Natural killer cell (primary cell): Measurements from ENCODE around the gene EMC7. TPM values are rescaled to one million over a fixed set of nuclear protein-coding genes. Genes with fewer than 3 reads are reported as not detected.
A peak's percentile ranks its signal among the peaks of the same experiment; 100 is the strongest.

Experiments
- ATAC-seq, 3 donors: fragments of 150-1000 bp in 2 of 3; fragments of 200-7000 bp in 1 of 3; cut with Tn5 transposase; 1 replicate in 1 of 3; 2 replicates in 2 of 3; pipeline ENCODE4 v1.10.0; 2021; ENCODE audit warnings: mild to moderate bottlenecking in 2 of 3, moderate library complexity in 2 of 3
- DNase-seq, 2 donors: peaks; one replicate each; pipeline versions ENCODE4 v3.0.0 to v3.0.0-alpha.2; 2013 to 2021; ENCODE audit warnings: mixed read lengths in 1 of 2
- H3K27ac ChIP-seq: one replicate; pipeline ENCODE4 v1.5.1; 2013; ENCODE audit warnings: mild to moderate bottlenecking, low read length
- H3K27me3 ChIP-seq: one replicate; pipeline ENCODE4 v1.6.1; 2013; ENCODE audit warnings: low read length; ENCODE audit not compliant: control insufficient read depth, insufficient read depth
- H3K36me3 ChIP-seq: one replicate; pipeline ENCODE4 v1.6.1; 2013; ENCODE audit warnings: low read length; ENCODE audit not compliant: control insufficient read depth, insufficient read depth
- H3K4me1 ChIP-seq: one replicate; pipeline ENCODE4 v1.6.1; 2013; ENCODE audit warnings: low read length; ENCODE audit not compliant: control insufficient read depth, insufficient read depth
- H3K4me3 ChIP-seq: one replicate; pipeline ENCODE4 v1.5.1; 2013; ENCODE audit warnings: low read length
- H3K9me3 ChIP-seq: one replicate; pipeline ENCODE4 v1.6.1; 2013; ENCODE audit warnings: low read length; ENCODE audit not compliant: control insufficient read depth, insufficient read depth
- H3K27ac Mint-ChIP-seq, 2 donors: one replicate each; pipeline ENCODE4 v1.8.0; 2022; ENCODE audit warnings: mild to moderate bottlenecking in 2 of 2, mixed read lengths in 2 of 2, moderate library complexity in 1 of 2
- H3K27me3 Mint-ChIP-seq, 2 donors: one replicate each; pipeline ENCODE4 v1.8.0; 2022; ENCODE audit warnings: low read depth in 2 of 2, mixed read lengths in 2 of 2
- H3K36me3 Mint-ChIP-seq: one replicate; pipeline ENCODE4 v1.8.0; 2022; ENCODE audit warnings: mixed read lengths
- H3K4me1 Mint-ChIP-seq, 2 donors: one replicate each; pipeline ENCODE4 v1.8.0; 2022; ENCODE audit warnings: mixed read lengths in 2 of 2
- H3K4me3 Mint-ChIP-seq: one replicate; pipeline ENCODE4 v1.8.0; 2022; ENCODE audit warnings: mild to moderate bottlenecking, moderate library complexity, mixed read lengths
- H3K9me3 Mint-ChIP-seq, 2 donors: one replicate each; pipeline ENCODE4 v1.8.0; 2022; ENCODE audit warnings: mixed read lengths in 2 of 2
- WGBS: methylation state at CpG from one replicate; pipeline ENCODE4 v1.1.7; 2013; ENCODE audit warnings: missing lambda C conversion rate; ENCODE audit not compliant: insufficient coverage; 5-methylcytosine and 5-hydroxymethylcytosine counted together
- intact Hi-C: fragments of 100-400 bp; cut with micrococcal nuclease; formaldehyde crosslinking; loops from one replicate; pipeline ENCODE4 v1.14.2; 2022
- total RNA-seq, 4 donors: library from RNA; stranded (reverse); fragments of 120-200 nt in 1 of 4; gene quantifications; one replicate each; pipeline versions ENCODE4 v1.2.3 to v1.2.4, GENCODE V29; 2013 to 2022
- TF ChIP-seq, protein P1 (sequence below): fragments of 200-600 bp; IDR thresholded peaks from one replicate; pipeline ENCODE4 v1.8.0; 2022; ENCODE audit warnings: antibody characterized with exemption

Gene EMC7
- total RNA-seq, 3 donors from 2014 or later (not counting 1 experiment from before 2014, with no cell fraction given), result 55.9 to 60.8 (median 59.6) TPM

DNA sequence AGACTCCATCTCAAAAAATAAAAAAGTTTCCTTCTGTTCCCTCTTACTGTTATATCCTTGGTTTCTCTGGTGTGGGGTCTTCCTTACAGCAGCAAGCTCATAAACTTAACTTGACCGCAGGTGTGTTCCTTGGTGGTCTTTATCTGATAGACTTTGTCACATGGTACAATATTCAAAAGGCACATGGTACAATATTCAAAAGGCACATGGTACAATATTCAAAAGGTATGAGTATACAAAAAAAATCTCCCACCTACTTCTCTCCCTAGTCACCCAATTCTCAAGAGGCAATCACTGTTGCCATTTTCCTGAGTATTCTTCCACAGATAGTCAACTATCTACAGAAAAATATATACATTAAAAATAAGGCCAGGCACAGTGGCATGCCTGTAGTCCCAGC lies 4.8 kb upstream of the EMC7 start:
- intact Hi-C loops, result no loop called here
- no peak overlapping the region for H3K27ac Mint-ChIP-seq
- H3K36me3 Mint-ChIP-seq, result no peaks in the 10 kb centered on the region

DNA sequence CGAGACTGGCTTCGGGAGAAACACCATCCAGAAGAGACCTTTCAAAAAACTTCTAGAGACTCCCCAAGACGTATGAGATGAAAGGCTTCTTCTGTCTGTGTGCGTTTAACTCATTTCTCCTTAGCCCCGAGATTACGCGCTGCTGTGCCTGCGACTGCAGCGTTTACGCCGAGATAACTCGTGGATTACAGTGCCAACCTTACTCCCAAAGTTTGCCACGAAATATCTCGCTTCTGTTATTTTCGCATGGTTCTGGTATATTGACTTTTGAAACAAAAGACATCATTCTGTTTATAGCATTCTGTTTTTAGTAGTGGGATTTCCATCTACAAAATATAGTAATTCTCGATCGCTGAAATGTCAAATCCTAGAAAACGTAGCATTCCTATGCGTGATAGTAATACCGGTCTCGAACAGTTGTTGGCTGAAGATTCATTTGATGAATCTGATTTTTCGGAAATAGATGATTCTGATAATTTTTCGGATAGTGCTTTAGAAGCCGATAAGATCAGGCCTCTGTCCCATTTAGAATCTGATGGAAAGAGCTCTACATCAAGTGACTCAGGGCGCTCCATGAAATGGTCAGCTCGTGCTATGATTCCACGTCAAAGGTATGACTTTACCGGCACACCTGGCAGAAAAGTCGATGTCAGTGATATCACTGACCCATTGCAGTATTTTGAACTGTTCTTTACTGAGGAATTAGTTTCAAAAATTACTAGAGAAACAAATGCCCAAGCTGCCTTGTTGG lies 688 bp upstream of the EMC7 start:
- intact Hi-C loops, result loop anchor here (2.0 to 5.0 kb wide), 2 partner anchors 64 to 235 kb away; partner anchors contain the start of genes AVEN and SLC12A6
- peak overlapping the region; percentile 96 for H3K4me3 Mint-ChIP-seq
- peak overlapping the region; percentile 99 to 100 for H3K27ac Mint-ChIP-seq
- no peak for DNase-seq
- no peaks in the 10 kb centered on the region for H3K27me3 Mint-ChIP-seq
- peak overlapping the region; percentile 91 for H3K4me3 ChIP-seq
- peak in 1 of 3 donors; percentile 27 for ATAC-seq
- no peaks in the 10 kb centered on the region for H3K9me3 Mint-ChIP-seq
- H3K4me1 Mint-ChIP-seq, result peaks cover 35% of the 10 kb centered on the region in 2 donors
- TF ChIP-seq, protein P1, sequence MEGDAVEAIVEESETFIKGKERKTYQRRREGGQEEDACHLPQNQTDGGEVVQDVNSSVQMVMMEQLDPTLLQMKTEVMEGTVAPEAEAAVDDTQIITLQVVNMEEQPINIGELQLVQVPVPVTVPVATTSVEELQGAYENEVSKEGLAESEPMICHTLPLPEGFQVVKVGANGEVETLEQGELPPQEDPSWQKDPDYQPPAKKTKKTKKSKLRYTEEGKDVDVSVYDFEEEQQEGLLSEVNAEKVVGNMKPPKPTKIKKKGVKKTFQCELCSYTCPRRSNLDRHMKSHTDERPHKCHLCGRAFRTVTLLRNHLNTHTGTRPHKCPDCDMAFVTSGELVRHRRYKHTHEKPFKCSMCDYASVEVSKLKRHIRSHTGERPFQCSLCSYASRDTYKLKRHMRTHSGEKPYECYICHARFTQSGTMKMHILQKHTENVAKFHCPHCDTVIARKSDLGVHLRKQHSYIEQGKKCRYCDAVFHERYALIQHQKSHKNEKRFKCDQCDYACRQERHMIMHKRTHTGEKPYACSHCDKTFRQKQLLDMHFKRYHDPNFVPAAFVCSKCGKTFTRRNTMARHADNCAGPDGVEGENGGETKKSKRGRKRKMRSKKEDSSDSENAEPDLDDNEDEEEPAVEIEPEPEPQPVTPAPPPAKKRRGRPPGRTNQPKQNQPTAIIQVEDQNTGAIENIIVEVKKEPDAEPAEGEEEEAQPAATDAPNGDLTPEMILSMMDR, result no peak
- WGBS, result 26% methylated on average over 28 of the region's 29 CpGs
- no peaks in the 10 kb centered on the region for H3K36me3 ChIP-seq
- H3K27ac ChIP-seq, result peak overlapping the region; percentile 96
- peaks cover 4% of the 10 kb centered on the region for H3K4me1 ChIP-seq
- H3K27me3 ChIP-seq, result no peaks in the 10 kb centered on the region
- no peaks in the 10 kb centered on the region for H3K9me3 ChIP-seq
- H3K36me3 Mint-ChIP-seq, result no peaks in the 10 kb centered on the region

More for the DNA sequence above, 4.8 kb upstream of the EMC7 start:
- WGBS, result 100% methylated on average over 1 of the region's 1 CpG
- H3K27me3 ChIP-seq, result no peaks in the 10 kb centered on the region
- H3K27ac ChIP-seq, result no peak overlapping the region
- TF ChIP-seq, protein P1, result no peak
- no peak for ATAC-seq
- no peak for DNase-seq
- no peaks in the 10 kb centered on the region for H3K27me3 Mint-ChIP-seq
- no peaks in the 10 kb centered on the region for H3K36me3 ChIP-seq
- H3K4me1 ChIP-seq, result peaks cover 4% of the 10 kb centered on the region
- no peak overlapping the region for H3K4me3 ChIP-seq
- H3K9me3 Mint-ChIP-seq, result no peaks in the 10 kb centered on the region
- H3K4me3 Mint-ChIP-seq, result no peak overlapping the region
- H3K4me1 Mint-ChIP-seq, result peaks cover 11 to 14% of the 10 kb centered on the region in 2 donors
- H3K9me3 ChIP-seq, result no peaks in the 10 kb centered on the region

DNA sequence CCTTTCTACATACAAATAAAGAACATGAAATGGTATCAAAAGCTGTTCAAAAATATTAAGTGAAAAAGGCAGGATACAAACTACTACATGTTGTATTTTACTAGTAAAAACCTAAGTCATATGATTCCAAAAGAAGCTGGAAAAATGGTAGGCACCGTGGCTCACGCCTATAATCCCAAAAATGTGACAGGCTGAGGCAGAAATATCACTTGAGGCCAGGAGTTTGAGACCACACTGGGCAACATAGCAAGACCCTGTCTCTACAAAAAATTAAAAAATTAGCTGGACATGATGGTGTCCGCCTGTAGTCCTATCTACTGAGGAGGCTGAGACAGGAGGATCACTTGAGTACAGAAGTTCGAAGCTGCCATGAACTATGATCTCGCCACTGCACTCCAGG lies 1.7 kb downstream of the EMC7 start:
- Histone ChIP-seq H3K27me3 (no peaks in the 10 kb centered on the region), H3K36me3 (peaks cover 8% of the 10 kb centered on the region), H3K4me3 (no peak overlapping the region), H3K27ac (no peak overlapping the region), H3K4me1 (peaks cover 4% of the 10 kb centered on the region), H3K9me3 (no peaks in the 10 kb centered on the region)
- TF ChIP-seq, protein P1, result no peak
- H3K9me3 Mint-ChIP-seq, result no peaks in the 10 kb centered on the region
- DNase-seq (no peak), ATAC-seq (no peak)
- peaks cover 35% of the 10 kb centered on the region in 2 donors for H3K4me1 Mint-ChIP-seq
- intact Hi-C loops, result loop anchor here (2.0 to 5.0 kb wide), 2 partner anchors 237 to 267 kb away; partner anchors contain the start of genes LPCAT4 and SLC12A6
- H3K27ac Mint-ChIP-seq, result peak overlapping the region; percentile 99 to 100
- peak overlapping the region; percentile 76 for H3K4me3 Mint-ChIP-seq
- WGBS, result 86% methylated on average over 5 of the region's 5 CpGs
- no peaks in the 10 kb centered on the region for H3K27me3 Mint-ChIP-seq
- no peaks in the 10 kb centered on the region for H3K36me3 Mint-ChIP-seq
